H1 (cell line): Measurements from ENCODE around the gene ASXL2. TPM values are rescaled to one million over a fixed set of nuclear protein-coding genes. Genes with fewer than 3 reads are reported as not detected.
"Not testable (repeated sequence)": the region's sequence is repeated elsewhere in the genome, so short reads cannot be mapped to it uniquely, and the experiment has no call there.

Experiments
- CTCF ChIA-PET: fragments of 300-600 bp; sonication (Branson Sonifier 250); formaldehyde crosslinking; loops from one replicate; lab custom pipeline; 2021; ENCODE audit not compliant: partially characterized antibody; lab: Charles Lee
- POLR2A ChIA-PET: fragments of 300-600 bp; sonication (Branson Sonifier 250); formaldehyde crosslinking; loops from one replicate; lab custom pipeline; 2021; ENCODE audit warnings: inconsistent platforms; ENCODE audit not compliant: partially characterized antibody; lab: Charles Lee
- DNase-seq, 2 experiments: peaks; one replicate each; pipeline versions ENCODE4 v3.0.0 to v3.0.0-alpha.2; 2010 to 2022; ENCODE audit warnings: low spot score in 2 of 2, low read depth in 1 of 2, mixed read lengths in 1 of 2
- FAIRE-seq: peaks from 2 replicates; lab custom pipeline; 2011; peaks lifted over from hg19 to GRCh38; lab: Jason Lieb, UNC
- H2AFZ ChIP-seq: 2 replicates; pipeline ENCODE4 v1.8.1; 2012; ENCODE audit warnings: low read length, inconsistent platforms
- H2AK5ac ChIP-seq: 2 replicates; pipeline ENCODE4 v1.6.1; 2013; ENCODE audit warnings: low read depth, low read length
- H2BK120ac ChIP-seq: replicated peaks from 2 replicates; pipeline ENCODE3; 2013; ENCODE audit warnings: low read depth, low read length, inconsistent platforms
- H2BK12ac ChIP-seq: 2 replicates; pipeline ENCODE4 v1.6.1; 2013; ENCODE audit warnings: low read depth, low read length
- H2BK15ac ChIP-seq: 2 replicates; pipeline ENCODE4 v1.6.1; 2013; ENCODE audit warnings: low read length
- H2BK20ac ChIP-seq: 2 replicates; pipeline ENCODE4 v1.6.1; 2013; ENCODE audit warnings: low read length
- H2BK5ac ChIP-seq: 2 replicates; pipeline ENCODE4 v1.6.1; 2013; ENCODE audit warnings: low read depth, low read length
- H3K14ac ChIP-seq: 2 replicates; pipeline ENCODE4 v1.6.1; 2013; ENCODE audit warnings: inconsistent platforms; ENCODE audit not compliant: insufficient read length
- H3K18ac ChIP-seq: 2 replicates; pipeline ENCODE4 v1.6.1; 2013; ENCODE audit warnings: low read length; ENCODE audit errors: extremely low read depth
- H3K23ac ChIP-seq: 2 replicates; pipeline ENCODE4 v1.6.1; 2013; ENCODE audit warnings: inconsistent platforms; ENCODE audit not compliant: insufficient read length
- H3K23me2 ChIP-seq: 2 replicates; pipeline ENCODE4 v1.6.1; 2013; ENCODE audit warnings: low read depth, low read length
- H3K27ac ChIP-seq: 2 replicates; pipeline ENCODE4 v1.6.1; 2011; ENCODE audit warnings: low read depth, low read length, inconsistent platforms
- H3K27me3 ChIP-seq, 4 experiments: replicated peaks in 1 of 4; 1 replicate in 1 of 4; 2 replicates in 3 of 4; pipeline versions ENCODE4 v1.6.1 to v1.8.1; 2011 to 2013; ENCODE audit warnings: low read length in 3 of 4, mild to moderate bottlenecking in 3 of 4, inconsistent platforms in 2 of 4, mixed read lengths in 2 of 4, moderate library complexity in 1 of 4; ENCODE audit not compliant: control insufficient read depth in 3 of 4, insufficient read depth in 3 of 4; ENCODE audit errors: extremely low read depth in 1 of 4
- H3K36me3 ChIP-seq, 4 experiments: 2 replicates each; pipeline versions ENCODE4 v1.6.1 to v1.8.1; 2011 to 2013; ENCODE audit warnings: mild to moderate bottlenecking in 4 of 4, low read length in 3 of 4, moderate library complexity in 2 of 4, control low read depth in 1 of 4, inconsistent platforms in 1 of 4; ENCODE audit not compliant: insufficient read depth in 4 of 4, control insufficient read depth in 2 of 4
- H3K4ac ChIP-seq: replicated peaks from 2 replicates; pipeline ENCODE3; 2013; ENCODE audit warnings: low read length, low read depth, mixed read lengths, inconsistent platforms; ENCODE audit not compliant: insufficient read length
- H3K4me1 ChIP-seq, 4 experiments: replicated peaks in 1 of 4; 1 replicate in 1 of 4; 2 replicates in 3 of 4; pipeline versions ENCODE4 v1.6.1 to v1.8.1; 2011 to 2013; ENCODE audit warnings: low read length in 3 of 4, inconsistent platforms in 2 of 4, mixed read lengths in 1 of 4; ENCODE audit not compliant: insufficient read depth in 4 of 4, control insufficient read depth in 3 of 4
- H3K4me2 ChIP-seq, 2 experiments: 2 replicates each; pipeline versions ENCODE4 v1.6.1 to v1.8.1; 2011 to 2013; ENCODE audit warnings: low read depth in 2 of 2, low read length in 2 of 2, control low read depth in 1 of 2, inconsistent platforms in 1 of 2, mild to moderate bottlenecking in 1 of 2; ENCODE audit not compliant: insufficient read depth in 1 of 2
- H3K4me3 ChIP-seq, 4 experiments: fragments of 200-600, 300-600 bp in 1 of 4; sonication (generic), shearing (Covaris generic), sonication (Bioruptor Twin) in 1 of 4; 2 replicates each; pipeline versions ENCODE4 v1.5.1 to v1.8.1; 2011 to 2016; ENCODE audit warnings: low read length in 4 of 4, low read depth in 3 of 4, control low read depth in 2 of 4, inconsistent platforms in 2 of 4, mild to moderate bottlenecking in 2 of 4, mixed read lengths in 1 of 4, moderate library complexity in 1 of 4; ENCODE audit not compliant: insufficient read depth in 2 of 4; ENCODE audit errors: extremely low read depth in 1 of 4
- H3K56ac ChIP-seq: replicated peaks from 2 replicates; pipeline ENCODE3; 2013; ENCODE audit warnings: low read depth, mild to moderate bottlenecking, mixed read lengths, low read length, inconsistent platforms; ENCODE audit not compliant: insufficient read length
- H3K79me1 ChIP-seq: 2 replicates; pipeline ENCODE4 v1.6.1; 2013; ENCODE audit warnings: low read depth, low read length, control low read depth
- H3K79me2 ChIP-seq, 2 experiments: 2 replicates each; pipeline versions ENCODE4 v1.6.1 to v1.8.1; 2012 to 2013; ENCODE audit warnings: low read length in 2 of 2, mild to moderate bottlenecking in 2 of 2, inconsistent platforms in 1 of 2; ENCODE audit not compliant: insufficient read depth in 2 of 2, control insufficient read depth in 1 of 2
- H3K9ac ChIP-seq, 4 experiments: replicated peaks in 1 of 4; 1 replicate in 1 of 4; 2 replicates in 3 of 4; pipeline versions ENCODE4 v1.6.1 to v1.8.1; 2011 to 2013; ENCODE audit warnings: low read depth in 3 of 4, low read length in 3 of 4, control low read depth in 2 of 4, mild to moderate bottlenecking in 2 of 4, moderate library complexity in 2 of 4, inconsistent platforms in 1 of 4; ENCODE audit errors: extremely low read depth in 1 of 4
- H3K9me3 ChIP-seq, 2 experiments: 2 replicates each; pipeline versions ENCODE4 v1.6.1 to v1.8.1; 2012 to 2013; ENCODE audit warnings: mild to moderate bottlenecking in 2 of 2, moderate library complexity in 2 of 2, control low read depth in 1 of 2, inconsistent platforms in 1 of 2, low read depth in 1 of 2, low read length in 1 of 2, mixed read lengths in 1 of 2; ENCODE audit not compliant: insufficient read depth in 2 of 2
- H4K20me1 ChIP-seq, 2 experiments: replicated peaks in 1 of 2; 2 replicates each; pipeline versions ENCODE3 to v1.8.1; 2011 to 2013; ENCODE audit warnings: inconsistent platforms in 2 of 2, low read length in 2 of 2, mild to moderate bottlenecking in 1 of 2; ENCODE audit not compliant: insufficient read depth in 2 of 2, control insufficient read depth in 1 of 2
- H4K5ac ChIP-seq: 2 replicates; pipeline ENCODE4 v1.6.1; 2013; ENCODE audit warnings: low read length, low read depth, mixed read lengths, inconsistent platforms; ENCODE audit not compliant: insufficient read length
- H4K8ac ChIP-seq: 2 replicates; pipeline ENCODE4 v1.8.0; 2013; ENCODE audit warnings: mild to moderate bottlenecking, moderate library complexity, low read length, inconsistent platforms; ENCODE audit not compliant: insufficient read depth; ENCODE audit errors: extremely low read depth
- H4K91ac ChIP-seq: replicated peaks from 2 replicates; pipeline ENCODE3; 2013; ENCODE audit warnings: low read length, mixed read lengths, inconsistent platforms; ENCODE audit not compliant: insufficient read length
- WGBS, 2 experiments: shearing (Covaris generic) in 1 of 2; methylation state at CpG; one replicate each; pipeline versions ENCODE4 v1.1.6 to v1.1.7; 2013 to 2015; ENCODE audit warnings: low lambda C conversion rate in 2 of 2, mixed read lengths in 2 of 2, inconsistent platforms in 1 of 2, low coverage in 1 of 2, missing lambda C conversion rate in 1 of 2; ENCODE audit not compliant: insufficient replicate concordance in 2 of 2, insufficient coverage in 1 of 2, insufficient read length in 1 of 2; ENCODE audit errors: extremely low coverage in 1 of 2, missing lambda C conversion rate in 1 of 2; 5-methylcytosine and 5-hydroxymethylcytosine counted together
- polyA plus RNA-seq, 7 experiments: library from polyadenylated mRNA; depleted of rRNA in 3 of 7; stranded (reverse) in 5 of 7; unstranded in 2 of 7; fragments of >200 nt in 5 of 7; fragments of 200-250 nt in 2 of 7; gene quantifications; 1 replicate in 5 of 7; 2 replicates in 1 of 7; 4 replicates in 1 of 7; pipeline versions ENCODE4 v1.2.1 to v1.2.3, GENCODE V29; 2011 to 2013; ENCODE audit warnings: missing spikeins in 2 of 7, mixed read lengths in 2 of 7
- total RNA-seq: library from RNA; stranded (reverse); fragmentation: NEBNext Ultra II Directional; extraction: Animal tissue kit (Norgen Biotek cat#: 25700); gene quantifications from 2 replicates; pipeline ENCODE4 v1.2.1, GENCODE V29; 2021

ASXL2 gene
- total and polyA plus RNA-seq, 2 of the 8 experiments (the other 6 are each of a cell fraction or from before 2014, with no cell fraction given) = 7.2 to 41.3 TPM

- H3K4me2 ChIP-seq, H3K27ac ChIP-seq, DNase-seq, H4K20me1 ChIP-seq, H3K23me2 ChIP-seq, H2BK12ac ChIP-seq, H3K9me3 ChIP-seq, H4K5ac ChIP-seq, H3K56ac ChIP-seq, H3K18ac ChIP-seq, H3K4me3 ChIP-seq, H4K91ac ChIP-seq, H3K23ac ChIP-seq, H2AK5ac ChIP-seq, H3K27me3 ChIP-seq, H2BK20ac ChIP-seq, H4K8ac ChIP-seq, H3K4ac ChIP-seq, H3K79me1 ChIP-seq, H3K14ac ChIP-seq, FAIRE-seq, H2BK5ac ChIP-seq, H3K4me1 ChIP-seq, H3K79me2 ChIP-seq, H3K36me3 ChIP-seq, H2AFZ ChIP-seq, H2BK120ac ChIP-seq, H2BK15ac ChIP-seq, H3K9ac ChIP-seq: not testable (repeated sequence)
- 85% methylated on average over 16 of the region's 33 CpGs; no CpG with 5 or more reads in 1 of the 2 experiments for WGBS, 2 experiments
- POLR2A ChIA-PET = interaction anchor here (0.8 to 1.2 kb wide), 2 partner anchors 9 to 60 kb away, joined by 3 read pairs; no protein-coding TSS in a partner anchor
- CTCF ChIA-PET = interaction anchor here (1.0 to 3.7 kb wide), 3 partner anchors 16 to 62 kb away, joined by 3 to 27 read pairs (median 7); no protein-coding TSS in a partner anchor
Observed at GRCh38 chr2:25915411-25915810, 37.1 kb upstream of the ASXL2 start.
